HAP-1 (cell line): Measurements from ENCODE around the gene FAM72A.
"Not testable (repeated sequence)": the region's sequence is repeated elsewhere in the genome, so short reads cannot be mapped to it uniquely, and the experiment has no call there.

Experiments used
- DNase-seq, 2 experiments: peaks; one replicate each; pipeline ENCODE4 v3.0.0-alpha.2; 2016 to 2020; ENCODE audit warnings: low spot score in 2 of 2
- H3K27me3 ChIP-seq: fragments of 250-450 bp; sonication (Bioruptor Pico); 2 replicates; pipeline ENCODE4 v1.5.1; 2020; ENCODE audit warnings: low read depth, mild to moderate bottlenecking, moderate library complexity
- H3K36me3 ChIP-seq: fragments of 250-450 bp; sonication (Bioruptor Pico); replicated peaks from 2 replicates; pipeline ENCODE4 v1.5.1; 2020; ENCODE audit warnings: mild to moderate bottlenecking
- H3K4me1 ChIP-seq: fragments of 250-450 bp; sonication (Bioruptor Pico); 2 replicates; pipeline ENCODE4 v1.5.1; 2020; ENCODE audit warnings: mild to moderate bottlenecking
- H3K4me3 ChIP-seq: fragments of 250-450 bp; sonication (Bioruptor Pico); 2 replicates; pipeline ENCODE4 v1.5.1; 2020; ENCODE audit warnings: mild to moderate bottlenecking, moderate library complexity
- H3K9me3 ChIP-seq: fragments of 250-450 bp; sonication (Bioruptor Pico); 2 replicates; pipeline ENCODE4 v1.5.1; 2020; ENCODE audit warnings: mild to moderate bottlenecking, moderate library complexity
- in situ Hi-C: fragments of 300-500 bp; cut with MboI; formaldehyde crosslinking; loops from 3 replicates; pipeline ENCODE4 v1.14.3; 2020; ENCODE audit warnings: low sequenced_read_pairs, inconsistent platforms, mixed read lengths

Gene FAM72A

DNA sequence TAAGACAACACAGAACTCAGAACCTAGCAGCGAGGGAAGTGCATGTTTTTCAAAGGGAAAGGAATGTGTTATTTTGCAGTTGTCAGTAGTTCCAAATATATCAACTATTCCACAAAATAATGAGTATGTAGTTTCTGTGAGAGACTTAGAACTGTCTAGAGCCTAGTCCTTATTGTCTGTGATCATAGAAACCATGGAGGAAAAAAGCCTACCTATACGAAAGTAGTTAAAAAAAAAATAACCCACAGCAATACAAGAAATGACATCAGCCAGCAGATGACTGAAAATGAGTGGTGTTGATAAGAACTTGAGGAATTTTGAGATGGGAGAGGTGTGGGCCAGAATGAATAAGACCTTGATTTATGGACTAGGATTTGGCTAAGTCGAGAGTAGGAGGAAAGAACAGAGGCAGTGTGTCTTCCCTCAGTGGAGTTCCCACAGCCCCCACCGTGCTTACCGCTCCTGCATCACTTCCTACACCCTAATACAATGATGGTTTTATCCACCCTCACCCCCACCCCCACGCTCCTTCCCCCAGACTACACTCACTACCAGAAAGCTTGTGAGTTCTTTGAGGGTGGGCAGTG lies 21.6 kb upstream of the FAM72A start:
- H3K36me3 ChIP-seq, in situ Hi-C loops, H3K9me3 ChIP-seq, H3K27me3 ChIP-seq, H3K4me3 ChIP-seq, DNase-seq, H3K4me1 ChIP-seq: not testable (repeated sequence)

- H3K4me1 ChIP-seq, H3K9me3 ChIP-seq, H3K36me3 ChIP-seq, H3K4me3 ChIP-seq, H3K27me3 ChIP-seq, in situ Hi-C loops, DNase-seq: not testable (repeated sequence)
Measured at GRCh38 chr1:206221585-206221984, 18.9 kb upstream of the FAM72A start.

DNA sequence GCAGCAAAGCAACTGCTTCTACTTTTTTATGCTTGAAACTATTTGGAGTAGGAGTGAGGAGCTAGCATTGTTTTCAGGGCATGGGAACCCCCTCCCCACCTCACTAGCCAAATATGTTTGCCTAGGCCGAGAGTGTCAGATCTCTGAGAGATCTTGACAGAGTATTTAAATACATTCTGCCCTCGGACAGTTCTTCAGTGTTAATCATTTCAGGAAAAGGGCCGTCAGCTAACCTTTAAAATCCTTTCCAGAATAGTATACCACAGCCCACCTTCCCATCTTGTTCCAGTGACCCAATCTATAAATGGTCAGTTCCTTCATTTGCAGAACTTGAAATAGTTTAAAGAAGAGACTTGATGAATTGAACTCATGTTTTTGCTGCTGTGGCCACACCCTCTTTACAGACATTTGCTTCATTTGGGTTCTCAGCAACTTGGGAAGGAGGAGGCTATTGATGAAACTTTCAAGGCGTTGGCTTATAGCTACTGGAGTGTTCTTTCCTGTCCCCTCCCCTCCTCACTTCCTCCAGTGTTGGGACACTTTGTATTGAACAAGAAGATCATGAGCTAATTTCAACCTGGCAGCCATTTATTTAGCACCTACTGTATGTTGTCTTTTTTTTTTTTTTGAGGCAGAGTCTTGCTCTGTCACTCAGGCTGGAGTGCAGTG lies 17.8 kb upstream of the FAM72A start:
- H3K4me3 ChIP-seq, DNase-seq, H3K27me3 ChIP-seq, H3K36me3 ChIP-seq, in situ Hi-C loops, H3K4me1 ChIP-seq, H3K9me3 ChIP-seq: not testable (repeated sequence)

DNA sequence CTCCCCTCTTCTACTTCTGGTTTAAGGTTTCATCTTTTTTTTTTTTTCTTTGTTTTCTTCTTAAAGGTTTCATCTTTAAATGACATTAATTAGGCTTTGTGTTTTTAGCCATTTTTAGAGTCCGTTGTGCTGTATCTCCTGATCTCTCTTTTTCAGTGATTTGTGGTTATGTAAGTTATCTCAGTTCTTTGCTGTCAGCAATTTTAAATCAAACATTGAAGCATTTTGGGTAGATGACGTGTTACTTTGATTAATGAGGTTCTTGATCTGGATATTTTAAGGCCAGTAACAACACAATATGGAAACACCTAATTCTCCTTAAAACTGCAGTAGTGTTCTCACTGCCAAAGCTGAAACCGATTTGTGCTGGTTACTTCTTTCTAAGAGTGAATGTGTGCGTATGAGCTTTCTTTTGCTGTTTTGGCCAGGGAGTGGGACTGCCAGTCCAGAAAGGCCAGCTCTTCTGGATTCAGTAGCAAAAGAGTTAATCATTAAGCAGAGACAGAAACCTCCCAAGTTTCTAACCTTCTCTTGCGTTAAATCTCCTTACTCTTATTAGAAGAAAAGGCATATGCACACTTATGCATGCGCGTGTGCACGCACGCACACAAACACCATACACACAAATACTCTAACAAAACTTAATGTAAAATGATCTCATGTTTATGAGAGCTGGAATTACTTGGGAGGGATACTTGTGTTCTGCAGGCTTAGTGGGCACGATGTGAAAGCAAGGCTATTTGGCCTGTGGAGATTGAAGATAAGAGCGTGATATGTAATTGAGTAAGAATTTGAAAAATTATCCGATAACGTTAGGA lies 17.1 kb upstream of the FAM72A start:
- in situ Hi-C loops, DNase-seq, H3K4me1 ChIP-seq: not testable (repeated sequence)

DNA sequence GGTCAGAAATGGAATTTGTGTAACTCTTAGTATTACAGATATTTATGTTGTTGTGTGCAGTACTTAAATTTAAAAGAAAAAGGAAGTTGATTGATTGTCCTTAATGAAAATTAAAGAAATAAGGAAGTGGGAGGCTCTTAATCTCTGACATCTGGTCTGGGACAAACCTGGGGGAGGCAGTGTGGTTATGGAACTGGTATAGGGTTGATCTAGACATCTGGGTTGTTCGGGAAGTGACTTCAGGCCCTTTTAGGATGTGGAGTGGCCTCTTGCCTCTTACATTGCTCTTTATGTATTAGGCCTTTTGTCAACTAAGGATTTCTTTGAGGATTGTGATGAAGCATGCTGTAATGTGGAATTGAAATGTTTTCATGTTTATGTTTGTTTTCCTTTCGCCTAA lies 16.1 kb upstream of the FAM72A start:
- H3K4me3 ChIP-seq, H3K9me3 ChIP-seq, H3K4me1 ChIP-seq, DNase-seq, H3K27me3 ChIP-seq, in situ Hi-C loops, H3K36me3 ChIP-seq: not testable (repeated sequence)

More for the DNA sequence above, 17.1 kb upstream of the FAM72A start:
- not testable (repeated sequence) for H3K27me3 ChIP-seq, H3K36me3 ChIP-seq, H3K4me3 ChIP-seq, H3K9me3 ChIP-seq

GRCh38 chr1:206218285-206218684 lies 15.6 kb upstream of the FAM72A start:
- H3K36me3 ChIP-seq, H3K4me3 ChIP-seq, H3K27me3 ChIP-seq, DNase-seq, H3K4me1 ChIP-seq, H3K9me3 ChIP-seq, in situ Hi-C loops: not testable (repeated sequence)

DNA sequence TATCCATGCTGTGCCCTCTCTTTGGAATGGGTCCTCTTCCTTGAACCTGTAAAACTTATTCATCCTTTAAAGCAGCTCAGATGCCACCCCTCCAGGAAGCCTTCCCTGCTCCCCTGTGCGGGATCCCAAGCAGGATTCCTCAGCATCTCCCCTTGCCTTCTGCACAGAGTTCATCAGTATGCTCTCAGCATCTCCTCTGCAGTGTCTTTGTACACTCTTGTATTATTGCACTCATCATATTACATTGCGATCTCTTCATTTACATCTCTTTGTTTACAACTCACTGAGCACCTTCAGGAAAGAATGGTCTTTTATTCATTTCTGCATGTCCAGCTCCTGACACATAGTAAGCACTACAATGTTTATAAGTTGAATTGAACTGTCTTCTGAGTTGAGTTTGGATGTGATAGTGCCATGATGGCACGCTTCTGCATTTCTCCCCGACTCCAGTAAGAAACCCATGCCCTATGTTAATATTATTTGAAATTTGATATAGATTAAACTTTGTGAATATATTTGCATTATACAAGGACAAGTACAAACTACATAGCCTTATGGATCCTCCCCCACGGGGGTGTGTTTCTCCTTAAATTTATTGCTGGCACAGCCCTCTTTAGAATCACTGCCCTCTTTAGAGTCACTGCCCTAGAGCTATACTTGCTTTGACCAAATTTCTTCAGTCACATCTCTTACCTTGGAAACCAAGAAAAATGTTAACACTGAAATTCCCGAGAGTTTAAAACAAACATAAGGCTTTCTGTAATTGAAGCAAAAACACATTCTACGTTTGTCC lies 13.2 kb upstream of the FAM72A start:
- H3K9me3 ChIP-seq, H3K4me1 ChIP-seq, in situ Hi-C loops, H3K36me3 ChIP-seq, H3K27me3 ChIP-seq, H3K4me3 ChIP-seq: not testable (repeated sequence)
- peak in 1 of 2 experiments; percentile 2 for DNase-seq

DNA sequence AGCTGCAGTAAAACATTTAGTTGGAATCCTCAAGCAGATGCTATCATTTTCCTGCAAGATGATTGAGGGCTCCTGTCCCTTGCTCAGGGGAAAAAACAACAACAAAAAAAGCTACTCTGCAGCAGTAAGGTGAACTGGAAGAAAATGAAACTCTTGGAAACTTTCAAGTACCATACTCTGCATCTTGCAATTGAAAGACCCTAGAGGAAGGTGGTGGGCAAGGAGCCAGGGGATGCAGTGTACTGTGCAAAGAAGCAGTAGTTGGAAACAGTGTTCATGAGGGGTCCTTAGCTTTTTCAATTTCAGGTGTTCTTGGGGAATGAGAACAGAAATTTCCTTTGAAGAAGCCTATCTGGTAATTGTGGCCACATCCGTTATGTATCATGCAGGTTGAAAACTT lies 8.2 kb upstream of the FAM72A start:
- H3K9me3 ChIP-seq, H3K27me3 ChIP-seq, H3K4me1 ChIP-seq, in situ Hi-C loops, H3K36me3 ChIP-seq, H3K4me3 ChIP-seq: not testable (repeated sequence)
- peak in 1 of 2 experiments; percentile 1 for DNase-seq

DNA sequence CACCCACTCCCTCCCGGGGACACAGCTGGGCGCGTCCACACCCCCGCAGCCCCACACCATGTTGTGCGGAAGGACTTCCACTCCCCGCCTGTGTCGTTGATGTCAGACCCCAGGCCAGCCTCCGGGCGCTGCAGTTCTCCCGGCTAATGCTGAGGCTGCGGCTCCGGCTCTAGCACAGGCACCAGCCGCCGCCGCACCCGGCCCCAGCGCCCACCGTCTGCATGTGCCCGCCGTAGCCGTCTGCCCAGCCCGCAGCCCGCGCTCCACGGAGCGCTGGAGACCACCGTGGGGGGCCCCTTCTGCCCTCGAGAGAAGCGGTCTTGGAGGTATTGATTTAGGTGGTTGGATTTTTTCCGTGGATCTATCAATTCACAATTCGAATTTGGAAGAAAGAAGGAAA lies 2.9 kb upstream of the FAM72A start:
- H3K36me3 ChIP-seq, in situ Hi-C loops, H3K9me3 ChIP-seq, H3K4me1 ChIP-seq, H3K4me3 ChIP-seq, H3K27me3 ChIP-seq: not testable (repeated sequence)
- DNase-seq, result peak in 1 of 2 experiments; percentile 34

GRCh38 chr1:206204871-206205270 lies 2.2 kb upstream of the FAM72A start:
- in situ Hi-C loops, result not testable (repeated sequence)

GRCh38 chr1:206204159-206204511 lies 1.5 kb upstream of the FAM72A start:
- H3K36me3 ChIP-seq, H3K4me1 ChIP-seq, H3K9me3 ChIP-seq, H3K27me3 ChIP-seq, H3K4me3 ChIP-seq, in situ Hi-C loops: not testable (repeated sequence)
- DNase-seq, result peak in 1 of 2 experiments; percentile 32

More at GRCh38 chr1:206204871-206205270, 2.2 kb upstream of the FAM72A start:
- not testable (repeated sequence) for H3K4me1 ChIP-seq, H3K27me3 ChIP-seq, H3K36me3 ChIP-seq, H3K9me3 ChIP-seq
- DNase-seq, result peak; percentile 2 to 19
- peak overlapping the region; percentile 24 for H3K4me3 ChIP-seq

DNA sequence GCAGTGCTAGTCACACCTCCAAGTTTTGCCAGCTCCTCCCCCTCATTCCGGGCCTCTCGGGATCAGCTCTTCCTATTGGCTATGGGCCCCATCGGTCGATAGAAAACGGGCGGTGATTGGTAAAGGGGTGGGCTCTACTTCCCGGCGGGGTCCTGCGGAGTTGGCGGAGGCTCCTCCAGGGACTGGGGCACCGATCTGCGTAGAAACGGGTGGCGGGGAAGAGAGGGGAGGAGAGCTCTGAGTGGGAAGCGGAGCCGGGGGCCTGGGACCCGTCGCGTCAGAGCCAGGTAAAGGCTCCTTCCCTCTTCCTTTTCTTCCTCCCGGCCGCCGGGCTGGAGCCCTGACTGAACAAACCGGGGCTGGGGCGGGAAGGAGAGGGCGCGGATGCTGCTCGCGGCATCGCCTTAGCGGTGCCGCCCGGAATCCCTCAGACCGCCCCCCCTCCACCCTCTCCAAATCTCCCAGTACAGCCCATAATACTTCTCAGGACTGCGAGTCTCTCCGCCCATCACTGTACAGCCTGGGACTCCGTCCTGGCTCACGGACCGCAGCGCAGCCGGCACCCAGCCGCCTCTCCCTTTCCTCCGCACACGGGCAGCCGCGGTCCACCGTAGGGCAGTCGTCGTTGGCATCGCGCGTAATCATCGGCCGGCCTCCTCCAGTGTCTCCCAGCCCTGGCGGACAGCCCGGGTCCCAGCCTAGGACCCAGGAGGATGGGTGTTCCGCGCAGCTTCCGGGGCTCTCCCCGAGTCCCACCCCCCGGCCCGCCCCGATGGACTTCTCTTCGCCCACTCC lies 922 bp upstream of the FAM72A start, which contains the start of gene SRGAP2:
SRGAP2 (plus strand) TSS at position 178 of the 795 bp plus-strand sequence. CDS start 2,430 bp downstream, outside the sequence.
- in situ Hi-C loops, H3K4me1 ChIP-seq, H3K9me3 ChIP-seq, H3K27me3 ChIP-seq, H3K36me3 ChIP-seq: not testable (repeated sequence)
- peak; percentile 16 to 81 for DNase-seq
- H3K4me3 ChIP-seq, result peak within 1 kb of the TSS; percentile 22

DNA sequence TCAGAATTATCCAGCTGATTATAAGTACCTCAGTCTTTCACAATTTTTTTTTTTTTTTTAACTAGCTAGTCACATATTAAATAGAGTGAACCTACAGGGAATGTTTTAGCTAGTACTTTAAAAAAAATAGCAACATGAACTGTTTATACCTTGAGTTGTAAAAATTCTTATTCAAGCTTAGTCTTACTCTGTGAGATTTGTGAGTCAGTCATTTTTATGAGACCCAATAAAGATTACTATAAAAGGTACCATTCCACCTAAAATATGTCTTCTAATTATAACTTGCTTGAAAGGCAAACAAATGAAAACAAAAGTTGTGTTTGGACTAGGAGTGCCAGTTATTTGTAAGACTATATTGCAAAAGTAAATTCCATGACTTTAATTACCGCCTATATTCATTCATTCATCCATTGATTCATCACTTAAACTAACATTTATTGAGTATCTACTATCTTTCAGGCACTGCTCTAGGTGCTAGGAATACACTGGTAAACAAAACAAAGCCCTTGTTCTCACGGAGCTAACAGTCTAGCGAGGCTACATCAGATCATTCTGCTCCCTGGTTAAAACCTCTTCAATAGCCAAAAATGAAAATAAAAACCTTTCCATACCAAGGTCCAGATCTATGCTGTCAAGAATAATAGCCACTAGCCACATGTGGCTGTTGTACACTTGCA lies 5.8 kb downstream of the FAM72A start:
- H3K36me3 ChIP-seq, H3K4me1 ChIP-seq, H3K27me3 ChIP-seq, H3K4me3 ChIP-seq, H3K9me3 ChIP-seq, in situ Hi-C loops: not testable (repeated sequence)
- peak in 1 of 2 experiments; percentile 2 for DNase-seq
